Endothelial cell (in vitro differentiated cells): ENCODE measurements around the gene ITGBL1. TPM values are rescaled to one million over a fixed set of nuclear protein-coding genes. Genes with fewer than 3 reads are reported as not detected.
A peak's percentile ranks its signal among the peaks of the same experiment; 100 is the strongest.

Source experiments
- DNase-seq: peaks from one replicate; pipeline ENCODE4 v3.0.0; 2021; ENCODE audit warnings: low spot score
- H3K27ac Mint-ChIP-seq: one replicate; pipeline ENCODE4 v1.8.0; 2021; ENCODE audit warnings: mixed read lengths, inconsistent platforms; ENCODE audit not compliant: unreplicated experiment
- H3K27me3 Mint-ChIP-seq: one replicate; pipeline ENCODE4 v1.8.0; 2021; ENCODE audit warnings: mild to moderate bottlenecking, moderate library complexity, mixed read lengths, inconsistent platforms; ENCODE audit not compliant: unreplicated experiment
- H3K36me3 Mint-ChIP-seq: one replicate; pipeline ENCODE4 v1.8.0; 2021; ENCODE audit warnings: mild to moderate bottlenecking, low read depth, mixed read lengths, inconsistent platforms; ENCODE audit not compliant: unreplicated experiment
- H3K4me1 Mint-ChIP-seq: one replicate; pipeline ENCODE4 v1.8.0; 2021; ENCODE audit warnings: mild to moderate bottlenecking, mixed read lengths, inconsistent platforms; ENCODE audit not compliant: unreplicated experiment
- H3K4me3 Mint-ChIP-seq: one replicate; pipeline ENCODE4 v1.8.0; 2021; ENCODE audit warnings: mild to moderate bottlenecking, mixed read lengths, inconsistent platforms; ENCODE audit not compliant: unreplicated experiment
- H3K9me3 Mint-ChIP-seq: one replicate; pipeline ENCODE4 v1.8.0; 2021; ENCODE audit warnings: mixed read lengths, inconsistent platforms; ENCODE audit not compliant: unreplicated experiment
- CTCF ChIP-seq: fragments of 200-600 bp; sonication (generic); IDR thresholded peaks from one replicate; pipeline ENCODE4 v1.5.0; 2021; ENCODE audit warnings: antibody characterized with exemption; ENCODE audit not compliant: unreplicated experiment
- total RNA-seq: library from RNA; stranded (reverse); fragmentation: NEBNext Ultra II Directional; extraction: Animal tissue kit (Norgen Biotek cat#: 25700); gene quantifications from one replicate; pipeline ENCODE4 v1.2.1, GENCODE V29; 2021; ENCODE audit not compliant: unreplicated experiment

Gene ITGBL1
- total RNA-seq, 1 donor from 2014 or later = not detected

DNA sequence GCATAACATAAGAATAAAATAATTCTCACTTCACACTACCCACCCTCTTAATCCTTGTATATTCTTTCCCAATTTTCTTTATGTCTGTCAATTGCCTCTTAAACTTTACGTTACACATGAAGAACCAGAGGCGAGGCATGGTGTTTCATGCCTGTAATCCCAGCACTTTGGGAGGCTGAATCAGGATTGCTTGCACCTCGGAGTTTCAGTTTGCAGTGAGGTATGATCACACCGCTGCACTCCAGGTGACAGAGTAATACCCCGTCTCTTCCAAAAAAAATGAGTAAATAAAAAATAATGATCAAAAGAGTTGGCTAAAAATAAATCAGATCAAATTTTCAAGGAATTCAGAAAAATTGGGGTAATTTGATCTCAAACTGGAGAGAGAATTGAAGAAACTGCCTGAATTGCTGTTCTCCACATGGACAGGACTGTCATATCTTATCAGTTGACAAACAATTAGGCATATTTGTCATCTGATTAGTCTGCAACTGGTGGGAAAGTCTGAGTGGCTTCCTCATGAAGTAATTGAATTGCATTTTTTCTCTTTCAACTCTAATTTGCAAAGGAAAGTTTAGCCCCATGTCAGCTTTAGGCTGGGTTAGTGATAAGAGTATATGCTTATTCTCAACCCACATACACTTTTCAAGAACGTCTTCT is 302.9 kb downstream of the ITGBL1 start:
- Mint-ChIP-seq H3K27ac (no peak overlapping the region), H3K4me1 (no peaks in the 10 kb centered on the region)
- no peak for DNase-seq

GRCh38 chr13:101757446-101758039 is 305.1 kb downstream of the ITGBL1 start:
- TF ChIP-seq CTCF = peak; percentile 57
- Mint-ChIP-seq H3K27ac (no peak overlapping the region), H3K27me3 (no peaks in the 10 kb centered on the region), H3K36me3 (no peaks in the 10 kb centered on the region), H3K4me1 (no peaks in the 10 kb centered on the region), H3K4me3 (no peak overlapping the region), H3K9me3 (no peaks in the 10 kb centered on the region)
- DNase-seq = no peak

More for the DNA sequence above, 302.9 kb downstream of the ITGBL1 start:
- TF ChIP-seq CTCF = no peak
- Mint-ChIP-seq H3K27me3 (no peaks in the 10 kb centered on the region), H3K36me3 (no peaks in the 10 kb centered on the region), H3K4me3 (no peak overlapping the region), H3K9me3 (no peaks in the 10 kb centered on the region)

DNA sequence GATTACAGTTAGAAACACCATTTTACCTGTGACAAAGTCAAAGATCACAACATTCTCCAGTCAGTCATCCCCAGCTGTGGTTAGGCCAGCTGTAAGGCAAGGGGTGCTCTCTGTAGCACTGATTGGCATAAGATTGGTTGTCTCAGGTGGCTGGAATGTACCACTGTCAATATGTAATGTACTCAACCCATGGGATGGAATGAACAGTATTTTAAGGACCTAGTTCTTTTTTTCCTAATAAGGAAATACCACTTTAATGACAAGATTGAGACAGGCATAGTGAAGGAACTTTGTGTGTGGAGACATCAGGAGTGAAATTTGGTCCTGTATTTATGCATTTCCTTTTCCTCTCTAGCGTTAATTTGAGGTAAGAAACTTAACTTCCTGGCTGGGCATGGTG is 310.7 kb downstream of the ITGBL1 start:
- no peak for DNase-seq

More for the DNA sequence above, 310.7 kb downstream of the ITGBL1 start:
- H3K9me3 Mint-ChIP-seq = no peaks in the 10 kb centered on the region
- TF ChIP-seq CTCF = no peak
- no peak overlapping the region for H3K4me3 Mint-ChIP-seq
- no peaks in the 10 kb centered on the region for H3K27me3 Mint-ChIP-seq
- H3K27ac Mint-ChIP-seq = no peak overlapping the region
- peaks cover 3% of the 10 kb centered on the region for H3K4me1 Mint-ChIP-seq
- no peaks in the 10 kb centered on the region for H3K36me3 Mint-ChIP-seq

Other genes starting within 250 kb of the ITGBL1 start
- gene NALCN, start 36.2 kb upstream of the ITGBL1 start, total RNA-seq = not detected